GM19324 (cell line): ENCODE measurements around the gene AUTS2.

Source experiments
- ATAC-seq: cut with Tn5 transposase; IDR thresholded peaks from one replicate; pipeline ENCODE4 v1.9.1; 2021; ENCODE audit warnings: mild to moderate bottlenecking, moderate library complexity; ENCODE audit not compliant: unreplicated experiment, low FRiP score

The AUTS2 gene

DNA sequence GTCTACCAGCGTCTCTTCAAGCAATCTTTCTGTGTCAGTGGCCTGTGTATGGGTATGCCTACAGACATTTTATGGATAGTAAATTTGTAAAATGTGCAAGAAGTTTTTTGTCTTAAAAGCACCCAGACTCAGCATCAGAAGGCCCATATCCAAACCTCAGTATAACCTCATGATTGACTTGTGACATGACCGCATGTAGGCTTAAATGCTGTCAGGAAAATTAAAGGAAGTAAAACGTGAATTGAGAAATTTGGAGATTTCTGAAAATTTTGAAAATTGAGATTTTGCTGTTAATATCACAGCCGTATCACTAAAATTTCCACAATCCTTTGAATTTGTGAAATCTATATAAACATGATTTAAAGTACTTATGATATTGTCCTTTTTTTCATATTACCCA lies 410.2 kb downstream of the AUTS2 start:
- no peak for ATAC-seq

DNA sequence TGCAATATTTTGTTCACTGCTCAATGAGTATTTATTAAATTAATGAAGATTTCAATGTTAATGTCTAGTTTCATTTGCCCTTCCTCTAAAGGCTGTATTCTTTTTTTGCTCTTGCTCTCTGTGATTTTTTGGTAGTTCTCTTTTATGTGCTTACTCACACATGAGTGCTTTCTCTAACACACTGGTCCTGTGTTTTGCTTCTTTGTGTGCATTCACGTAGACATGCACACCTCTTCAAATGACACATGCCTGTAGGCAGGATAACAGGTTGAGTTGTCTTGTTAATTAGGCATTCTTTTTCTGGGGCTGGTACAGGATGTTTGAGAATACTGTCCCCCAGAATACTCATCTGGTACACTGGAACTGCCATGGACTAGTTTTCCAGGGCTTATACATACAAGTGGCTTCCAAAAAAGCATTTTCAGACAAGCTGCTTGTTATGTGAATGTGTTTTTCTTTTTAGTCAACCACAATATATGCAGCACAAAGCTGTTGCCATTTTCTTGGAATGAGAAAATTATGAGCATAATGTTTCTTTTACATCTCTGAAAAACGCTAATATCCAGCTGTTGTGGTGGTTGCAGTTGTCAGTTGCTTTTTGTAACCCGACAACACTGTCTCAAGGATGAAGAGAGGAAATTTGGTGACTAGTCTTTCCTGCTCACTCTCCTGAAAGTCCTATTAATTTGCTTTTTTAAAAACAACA lies 416.4 kb downstream of the AUTS2 start:
- no peak for ATAC-seq

DNA sequence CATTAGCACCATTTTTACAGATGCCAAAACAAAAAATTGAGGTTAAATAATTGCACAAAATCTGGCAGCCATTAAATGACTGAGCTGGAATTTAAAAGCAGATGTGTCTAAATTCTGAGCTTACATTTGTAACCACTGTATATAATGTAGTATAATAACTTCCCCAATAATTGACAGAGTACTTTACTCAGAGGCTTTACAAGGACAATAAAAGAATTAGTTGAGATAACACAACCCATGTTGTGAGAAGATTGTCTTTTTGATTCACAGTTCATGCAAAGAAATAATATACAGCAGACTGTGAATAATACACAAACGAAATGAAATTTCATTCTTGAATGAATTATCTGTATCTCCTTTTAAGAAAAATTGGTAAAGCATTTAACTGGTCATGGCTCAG lies 417.1 kb downstream of the AUTS2 start:
- ATAC-seq, result no peak

DNA sequence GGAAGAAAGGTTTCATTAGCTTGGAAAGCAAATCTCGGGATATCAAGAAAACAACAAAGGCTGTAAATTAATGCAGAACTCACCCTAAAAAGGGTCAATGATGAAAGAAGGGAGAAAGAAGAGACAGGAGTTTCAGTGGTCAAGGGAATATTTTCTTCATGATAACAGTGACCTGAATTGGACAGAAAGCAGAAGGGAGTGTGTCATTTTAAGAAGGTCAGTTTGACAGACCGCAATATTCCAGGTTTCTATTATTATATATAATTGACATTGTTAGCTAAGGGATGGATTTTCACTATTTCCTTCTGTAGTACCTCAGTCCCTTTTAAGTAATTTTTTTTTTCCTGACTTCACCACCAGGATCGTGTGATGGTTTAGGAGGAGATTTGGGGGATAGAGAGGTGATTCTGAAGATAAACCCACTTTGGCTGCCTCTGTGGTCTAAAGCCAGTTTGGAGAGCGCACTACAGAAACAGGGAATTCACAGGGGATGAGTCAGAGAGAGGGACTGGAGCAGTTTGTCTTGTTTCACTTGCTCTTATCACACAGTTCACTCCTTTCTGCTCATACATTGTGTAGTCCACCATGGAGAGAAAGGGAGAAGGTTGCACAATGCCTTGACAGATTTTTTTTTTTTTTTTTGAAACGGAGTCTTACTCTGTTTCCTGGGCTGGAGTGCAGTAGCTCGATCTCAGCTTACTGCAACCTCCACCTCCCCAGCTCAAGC lies 417.9 kb downstream of the AUTS2 start:
- no peak for ATAC-seq

DNA sequence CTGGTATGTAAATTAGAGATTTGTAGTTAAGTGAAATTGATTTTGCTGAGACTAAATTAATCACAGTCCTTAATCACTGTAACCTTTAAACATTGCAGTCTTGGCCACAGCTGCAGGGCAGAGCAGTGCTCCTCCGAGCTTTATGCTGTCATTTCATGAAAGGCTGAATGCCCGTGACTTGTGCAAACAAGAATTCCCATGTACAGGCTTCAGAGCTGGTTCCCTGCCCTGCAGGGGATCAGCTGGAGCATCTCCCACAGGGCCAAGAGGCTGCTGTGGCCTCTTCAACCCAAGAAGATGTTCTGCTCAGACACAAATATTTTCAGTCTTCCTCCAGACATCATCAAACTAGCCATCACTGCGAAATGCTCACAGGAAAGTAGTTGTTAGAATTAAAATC lies 419.1 kb downstream of the AUTS2 start:
- ATAC-seq, result no peak

DNA sequence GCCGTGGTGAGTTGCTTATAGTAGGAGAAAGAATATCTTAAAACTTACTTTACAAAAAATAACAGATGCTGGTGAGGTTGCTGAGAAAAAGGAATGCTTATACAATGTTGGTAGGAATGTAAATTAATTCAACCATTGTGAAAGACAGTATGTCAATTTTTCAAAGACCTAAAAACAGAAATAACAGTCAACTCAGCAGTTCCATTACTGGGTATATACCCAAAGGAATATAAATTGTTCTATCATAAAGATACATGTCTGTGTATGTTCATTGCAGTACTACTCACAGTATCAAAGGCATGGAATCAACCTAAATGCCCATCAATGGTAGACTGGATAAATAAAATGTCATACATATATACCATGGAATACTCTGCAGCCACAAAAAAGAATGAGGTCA lies 420.4 kb downstream of the AUTS2 start:
- no peak for ATAC-seq

DNA sequence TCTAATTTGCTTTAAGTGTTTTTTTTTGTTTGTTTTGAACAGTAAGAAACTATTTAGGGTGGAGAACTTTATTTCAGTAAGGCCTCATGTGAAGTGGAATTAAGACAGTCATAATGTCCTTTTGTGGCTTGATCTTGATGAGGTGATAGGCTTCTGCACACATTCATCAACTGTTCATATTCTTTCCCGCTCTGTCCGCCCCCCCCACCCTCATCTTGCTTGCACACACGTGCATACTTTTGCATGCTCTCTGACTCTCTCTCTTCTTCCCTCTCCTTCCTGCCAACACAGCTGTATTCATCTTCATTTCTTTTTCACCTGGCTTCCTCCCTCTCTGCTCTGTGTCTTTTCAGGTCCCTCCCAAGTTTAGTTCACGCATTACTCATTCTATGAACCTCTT lies 429.6 kb downstream of the AUTS2 start:
- ATAC-seq, result no peak

DNA sequence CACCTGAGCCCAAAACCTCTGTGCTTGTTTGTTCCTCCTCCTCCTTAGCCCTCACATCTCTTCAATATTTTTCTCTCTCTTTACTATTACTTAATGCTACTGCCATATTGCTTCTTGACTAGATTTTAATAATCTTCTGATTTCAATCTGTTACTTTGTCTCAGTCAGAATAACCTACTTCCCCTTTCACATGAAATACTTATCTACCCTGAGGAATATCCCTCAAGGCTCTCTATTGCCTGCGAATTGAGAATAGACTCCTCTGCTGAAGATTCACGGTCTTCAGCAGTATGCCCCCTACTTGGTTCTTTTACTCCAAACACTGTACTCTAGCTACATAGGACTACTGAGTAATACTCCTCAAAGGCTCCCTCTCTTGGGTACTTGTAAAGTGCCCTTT lies 430.3 kb downstream of the AUTS2 start:
- ATAC-seq, result no peak

DNA sequence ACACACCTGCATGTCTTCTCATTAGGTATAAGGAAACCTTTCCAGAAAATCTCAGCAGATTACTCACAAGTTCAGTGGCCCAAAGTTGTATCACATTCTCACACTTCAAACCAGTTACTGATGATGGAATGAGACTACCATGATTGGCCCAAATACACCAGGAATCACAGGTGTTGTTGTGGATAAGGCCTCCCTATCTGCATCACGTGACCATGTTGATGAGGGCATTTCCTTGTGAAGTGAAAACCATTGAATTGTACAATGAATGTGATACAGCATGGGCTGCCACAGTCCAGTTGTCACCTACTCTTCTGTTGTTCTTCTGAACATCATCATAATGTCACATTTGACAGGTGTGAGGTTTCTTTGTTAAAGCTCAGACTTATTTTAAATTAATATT lies 431.7 kb downstream of the AUTS2 start:
- no peak for ATAC-seq

DNA sequence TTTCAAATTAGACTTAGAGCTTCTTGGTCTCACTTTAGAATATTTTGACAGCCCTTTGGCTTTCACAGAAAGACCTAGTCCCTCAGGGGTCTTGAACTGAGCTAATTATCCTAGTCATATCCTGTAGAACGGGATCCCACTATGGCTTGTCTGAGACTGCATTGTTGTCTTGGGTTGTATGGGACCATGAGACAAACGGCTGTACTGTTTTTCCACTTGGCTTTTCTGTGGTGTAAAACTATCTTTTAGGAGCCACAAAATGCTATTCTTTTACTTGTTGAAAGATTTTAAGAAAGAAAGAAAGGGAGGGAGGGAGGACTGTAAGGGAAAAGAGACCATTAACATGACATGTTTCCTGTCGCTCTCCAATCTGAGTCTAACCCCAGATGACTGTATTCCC lies 432.5 kb downstream of the AUTS2 start:
- ATAC-seq, result no peak

DNA sequence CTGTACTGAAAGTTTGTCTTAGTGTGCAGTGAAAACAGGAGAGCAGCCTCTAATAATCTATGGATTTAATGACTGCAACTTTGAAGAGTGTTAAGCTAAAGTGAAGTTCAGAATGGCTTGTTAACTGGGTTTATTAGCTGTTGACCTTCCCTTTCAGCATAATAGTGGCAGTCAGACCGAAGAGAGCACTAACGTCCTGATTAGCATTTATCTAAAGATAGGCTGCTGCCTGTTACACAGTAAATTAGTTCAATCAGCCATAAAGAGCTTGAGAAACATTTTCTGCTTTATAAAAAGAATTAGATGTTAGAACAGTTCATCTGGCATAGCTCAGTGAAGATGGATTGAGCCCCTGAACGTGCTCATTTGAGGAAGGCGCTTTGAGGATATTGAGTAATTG lies 433.0 kb downstream of the AUTS2 start:
- no peak for ATAC-seq

DNA sequence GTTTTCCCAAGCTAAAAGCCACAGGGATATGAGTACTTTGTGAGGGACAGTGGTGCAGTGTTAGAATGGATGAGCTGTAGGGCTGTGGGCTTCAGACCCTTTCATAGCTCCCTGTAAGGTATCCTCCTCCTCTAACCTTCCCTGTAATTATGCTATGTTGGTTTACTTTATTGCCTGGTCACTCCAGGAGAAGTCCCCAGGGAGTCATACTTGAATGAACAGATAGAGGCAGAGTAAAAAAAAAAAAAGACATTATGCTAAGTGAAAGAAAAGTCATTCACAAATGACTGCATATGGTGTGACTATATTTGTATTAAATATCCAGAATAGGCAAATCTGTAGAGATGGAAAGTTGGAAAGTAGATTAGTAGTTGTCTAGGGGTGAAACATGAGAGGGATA lies 434.4 kb downstream of the AUTS2 start:
- no peak for ATAC-seq

DNA sequence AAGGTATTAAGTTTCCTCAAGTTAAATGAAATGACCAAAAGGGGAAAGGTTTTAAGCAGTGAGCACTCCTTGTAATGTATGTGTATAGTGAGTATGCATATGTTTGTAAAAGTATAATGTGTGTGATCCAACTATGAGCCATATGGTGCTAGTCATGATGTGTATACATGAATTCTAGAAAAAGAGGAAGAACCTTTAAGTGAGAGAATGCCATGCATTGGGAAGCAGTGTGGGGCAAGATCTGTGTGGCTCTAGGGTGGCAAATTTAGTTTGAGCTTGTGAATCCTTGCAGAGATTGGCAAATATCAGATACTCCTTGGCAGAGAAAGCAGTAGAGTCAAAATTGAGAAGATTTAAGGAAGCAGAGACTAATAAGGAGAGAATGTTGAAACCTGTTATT lies 435.0 kb downstream of the AUTS2 start:
- ATAC-seq, result no peak

DNA sequence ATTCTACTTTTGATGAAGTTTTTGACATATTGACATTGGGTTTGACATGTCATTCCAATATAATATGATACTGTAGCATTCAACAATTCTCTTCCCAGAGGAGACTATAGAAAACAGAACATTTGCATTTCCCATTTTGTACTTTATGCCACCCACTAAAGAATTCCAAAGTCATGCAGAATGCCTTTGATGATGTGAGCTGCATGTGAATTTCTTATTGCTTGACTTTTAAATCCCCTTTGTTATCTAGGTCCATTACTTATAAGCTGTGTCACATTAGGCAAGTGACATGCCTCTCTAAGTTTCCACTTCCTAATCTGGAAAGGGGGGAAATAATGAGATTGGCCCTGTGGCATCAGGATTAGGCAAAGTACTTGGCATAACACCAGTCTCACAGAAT lies 436.7 kb downstream of the AUTS2 start:
- ATAC-seq, result no peak

DNA sequence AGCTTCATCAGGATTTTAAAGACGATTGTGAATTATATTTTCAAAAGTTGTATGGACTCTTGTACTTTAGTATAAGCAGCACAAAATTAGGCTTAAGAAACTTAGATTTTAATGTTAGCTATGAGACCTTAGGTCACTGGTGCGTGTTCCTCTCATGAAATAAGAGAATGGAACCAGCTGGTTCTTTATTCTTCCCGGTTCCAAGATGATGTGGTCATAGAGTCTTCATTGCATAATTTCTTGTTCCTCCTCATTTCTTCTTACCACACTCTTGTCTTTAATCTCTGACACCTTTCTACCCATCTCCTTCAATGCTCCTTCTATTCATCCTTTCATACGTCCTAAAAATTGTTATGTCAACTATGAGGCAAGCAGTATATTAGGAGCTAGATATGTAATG lies 437.2 kb downstream of the AUTS2 start:
- ATAC-seq, result no peak

DNA sequence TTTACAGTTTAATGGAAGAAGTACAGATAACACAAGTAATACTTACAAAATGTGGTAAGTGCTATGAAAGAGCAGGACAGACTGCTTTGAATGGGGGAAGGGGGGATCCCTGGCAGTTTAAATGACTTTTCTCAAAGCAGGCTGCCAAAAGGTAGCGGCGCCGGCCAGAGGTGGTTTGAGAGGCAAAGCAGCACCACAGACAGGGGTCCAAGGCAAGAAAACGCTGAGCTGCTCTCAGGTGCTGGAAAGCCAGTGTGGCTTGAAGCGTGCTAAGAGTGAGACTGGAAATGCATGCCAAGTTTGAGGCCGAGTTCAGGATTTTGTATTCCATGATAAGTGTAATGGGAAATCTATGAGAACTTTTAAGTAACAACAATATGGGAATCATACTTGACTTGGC lies 437.7 kb downstream of the AUTS2 start:
- ATAC-seq, result no peak

DNA sequence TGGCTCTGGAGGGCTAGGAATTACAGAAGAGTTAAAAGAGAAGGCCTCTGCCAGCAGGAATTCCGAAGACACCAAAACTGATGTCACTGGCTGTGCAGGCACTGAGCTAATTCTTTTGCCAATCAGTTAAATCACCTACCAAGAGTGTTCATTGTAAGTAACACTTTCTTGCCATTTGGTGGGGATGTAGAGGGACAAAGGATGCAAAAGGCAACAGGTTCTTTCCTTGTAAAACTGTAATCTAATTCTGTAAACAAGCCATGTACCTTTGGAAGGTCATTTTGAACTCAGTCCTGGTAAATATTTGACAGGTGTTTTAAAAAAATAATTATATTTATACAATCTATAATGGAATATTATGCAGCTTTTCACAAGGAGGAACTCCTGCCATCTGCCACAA lies 438.4 kb downstream of the AUTS2 start:
- ATAC-seq, result no peak

DNA sequence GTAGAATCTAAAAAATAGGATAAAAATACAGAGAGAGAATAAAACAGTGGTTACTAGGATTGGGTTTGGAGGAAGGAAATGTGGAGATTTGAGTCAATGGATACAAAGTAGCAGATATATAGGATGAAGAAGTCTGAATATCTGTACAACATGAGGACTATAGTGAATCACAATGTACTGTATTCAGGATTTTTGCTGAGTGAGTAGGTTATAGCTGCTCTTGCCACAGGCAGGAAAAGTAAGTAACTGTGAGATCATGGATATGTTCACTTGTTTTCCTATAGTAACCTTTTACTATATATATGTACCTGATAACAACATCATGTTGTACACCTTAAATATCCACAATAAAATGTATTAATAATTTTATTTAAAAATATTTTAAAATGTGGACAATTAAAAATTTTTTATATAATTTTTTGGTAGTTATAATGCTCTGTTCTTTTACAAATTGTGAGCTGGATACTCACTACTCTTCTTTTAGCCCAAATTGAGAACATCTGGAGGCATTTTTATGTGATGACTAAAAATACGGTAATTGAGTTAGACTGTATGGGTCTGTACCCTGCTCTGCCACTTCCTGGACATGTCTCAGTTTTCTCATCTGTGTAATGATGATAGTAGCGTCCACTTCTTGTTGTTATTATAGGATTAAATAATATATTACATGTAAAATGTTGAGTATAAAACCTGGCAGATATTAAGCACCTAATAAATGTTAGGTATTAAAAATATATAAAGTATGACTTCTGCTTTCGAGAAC lies 439.1 kb downstream of the AUTS2 start:
- ATAC-seq, result no peak

DNA sequence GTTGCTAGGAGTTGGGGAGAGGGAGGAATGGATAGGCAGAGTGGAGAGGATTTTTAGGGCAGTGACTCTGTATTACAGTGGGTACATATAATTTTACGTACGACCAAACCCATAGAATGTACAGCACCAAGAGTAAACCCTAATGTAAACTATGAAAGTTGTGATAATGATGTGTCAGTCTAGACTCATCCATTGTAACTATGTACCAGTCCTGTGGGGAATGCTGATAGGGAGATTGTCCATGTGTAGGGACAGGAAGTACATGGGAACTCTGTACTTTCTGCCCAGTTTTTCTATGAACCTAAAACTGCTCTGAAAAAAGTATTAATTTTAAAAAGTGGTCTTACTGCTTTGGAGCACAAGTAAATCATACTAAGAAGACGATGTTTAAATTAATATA lies 441.8 kb downstream of the AUTS2 start:
- ATAC-seq, result no peak

DNA sequence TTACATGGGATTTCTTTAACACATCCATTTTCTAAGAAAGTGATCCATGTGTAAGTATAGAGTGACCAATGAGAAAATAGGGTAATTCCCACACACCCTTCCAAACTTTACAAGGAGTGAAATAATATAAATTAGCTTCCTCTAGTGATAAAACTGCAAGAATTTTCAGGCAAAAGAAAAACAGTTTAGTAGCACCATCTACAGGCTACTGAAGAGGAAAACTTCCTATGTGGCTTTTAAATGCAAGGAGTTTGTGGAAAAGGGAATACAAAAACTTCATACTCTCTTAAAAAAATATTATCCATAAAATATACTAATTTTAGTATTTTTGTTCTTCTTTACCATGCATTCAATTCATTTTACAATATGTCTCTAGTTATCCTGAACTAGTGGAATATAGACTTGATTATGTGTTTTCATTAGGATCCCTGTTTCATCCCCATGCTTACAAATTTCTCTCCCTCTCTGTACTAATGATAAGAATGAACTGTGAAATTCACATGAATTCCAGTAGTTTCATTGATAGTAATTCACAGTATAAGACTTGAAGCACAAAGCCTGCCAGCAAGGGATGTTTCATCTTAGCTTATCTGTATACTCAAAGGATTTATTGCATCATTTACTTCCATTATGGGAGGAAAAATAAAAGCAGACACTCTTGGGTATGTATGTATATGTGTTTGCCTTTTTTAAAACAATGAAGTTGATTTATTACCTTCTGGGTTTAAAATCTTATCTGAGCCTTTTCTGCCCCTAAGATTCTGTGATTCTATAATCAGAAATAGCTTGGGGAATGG lies 442.9 kb downstream of the AUTS2 start:
- ATAC-seq, result no peak

DNA sequence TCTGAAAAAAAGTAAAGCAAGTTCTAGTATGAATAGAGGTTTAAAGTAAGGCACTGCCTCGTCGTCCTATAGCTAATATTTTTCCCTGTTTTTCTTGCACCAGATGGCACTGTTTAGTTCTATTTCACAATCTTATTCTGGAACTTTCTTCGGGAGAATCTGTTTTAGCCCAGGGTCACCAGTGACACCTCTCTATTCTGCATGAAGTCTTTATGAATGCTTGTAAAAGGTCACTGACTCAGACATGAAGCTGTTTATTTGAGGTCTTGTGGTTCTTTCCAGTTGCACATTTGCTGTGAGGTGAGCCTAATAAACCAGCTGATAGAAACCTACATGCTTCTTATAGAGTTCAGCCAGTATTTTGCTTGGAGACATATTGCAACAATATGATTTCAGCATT lies 444.3 kb downstream of the AUTS2 start:
- no peak for ATAC-seq
